Forelimb muscle (tissue), 1 donor: ENCODE measurements around the gene CCL16. TPM values are rescaled to one million over a fixed set of nuclear protein-coding genes. Genes with fewer than 3 reads are reported as not detected.

Experiments
- DNase-seq: peaks from one replicate; pipeline ENCODE4 v3.0.0-alpha.2; 2013; ENCODE audit warnings: low read depth
- polyA plus RNA-seq: library from polyadenylated mRNA; unstranded; fragments of 120-200 nt; gene quantifications from one replicate; pipeline ENCODE4 v1.2.1, GENCODE V29; 2013; ENCODE audit not compliant: insufficient read length

CCL16 gene
- polyA plus RNA-seq, 1 donor = 0.39 TPM

- no peak for DNase-seq
Observed at GRCh38 chr17:35986643-35987042, 5.3 kb upstream of the CCL16 start, which contains the start of gene CCL14. Gene CCL14, minus strand, starts transcription at chr17:35986729. Its CDS starts 80 bp downstream, at chr17:35986649.

- DNase-seq = no peak
Observed at GRCh38 chr17:35984140-35984539, 2.8 kb upstream of the CCL16 start.

GRCh38 chr17:35982409-35983191 is 1.3 kb upstream of the CCL16 start:
- no peak for DNase-seq

GRCh38 chr17:35981908-35982330 is 622 bp upstream of the CCL16 start:
- no peak for DNase-seq

GRCh38 chr17:35978346-35978745 is 3.0 kb downstream of the CCL16 start:
- DNase-seq = no peak

GRCh38 chr17:35977509-35977908 is 3.8 kb downstream of the CCL16 start:
- DNase-seq = no peak

GRCh38 chr17:35973333-35974260 is 7.7 kb downstream of the CCL16 start:
- no peak for DNase-seq

GRCh38 chr17:35972945-35973332 is 8.4 kb downstream of the CCL16 start:
- no peak for DNase-seq

- no peak for DNase-seq
Observed at GRCh38 chr17:35972535-35972934, 8.8 kb downstream of the CCL16 start.

- no peak for DNase-seq
Observed at GRCh38 chr17:35972066-35972465, 9.2 kb downstream of the CCL16 start.

- peak; percentile 56 for DNase-seq
Observed at GRCh38 chr17:35969558-35970380, 11.5 kb downstream of the CCL16 start.

- DNase-seq = no peak
Observed at GRCh38 chr17:35968520-35969054, 12.7 kb downstream of the CCL16 start.

- no peak for DNase-seq
Observed at GRCh38 chr17:35965272-35965671, 16.0 kb downstream of the CCL16 start.

GRCh38 chr17:35963663-35964062 is 17.6 kb downstream of the CCL16 start:
- no peak for DNase-seq

GRCh38 chr17:35953720-35954119 is 27.6 kb downstream of the CCL16 start:
- no peak for DNase-seq

- no peak for DNase-seq
Observed at GRCh38 chr17:35949401-35949800, 31.9 kb downstream of the CCL16 start.

GRCh38 chr17:35948092-35948491 is 33.2 kb downstream of the CCL16 start:
- DNase-seq = no peak

GRCh38 chr17:35947156-35947585 is 34.1 kb downstream of the CCL16 start:
- DNase-seq = peak; percentile 8

- DNase-seq = no peak
Observed at GRCh38 chr17:35944151-35944550, 37.1 kb downstream of the CCL16 start.

- DNase-seq = no peak
Observed at GRCh38 chr17:35943537-35943936, 37.8 kb downstream of the CCL16 start, which contains the start of gene LYZL6. Gene LYZL6, minus strand, starts transcription at chr17:35943713. Its CDS starts 4,357 bp downstream, at chr17:35939356.

GRCh38 chr17:35942588-35943186 is 38.6 kb downstream of the CCL16 start:
- no peak for DNase-seq
